Large intestine (tissue), 3 donors: Measurements from ENCODE around the gene LAMA1. TPM values are rescaled to one million over a fixed set of nuclear protein-coding genes. Genes with fewer than 3 reads are reported as not detected.
"Not testable (repeated sequence)": the region's sequence is repeated elsewhere in the genome, so short reads cannot be mapped to it uniquely, and the experiment has no call there.

Source experiments
- DNase-seq, 2 donors: peaks; one replicate each; pipeline versions ENCODE4 v3.0.0 to v3.0.0-alpha.2; 2013
- H3K27ac ChIP-seq: one replicate; pipeline ENCODE4 v1.5.1; 2013; ENCODE audit warnings: low read length
- H3K27me3 ChIP-seq: 2 replicates; pipeline ENCODE4 v1.6.1; 2013; ENCODE audit warnings: low read length; ENCODE audit not compliant: control insufficient read depth, insufficient read depth
- H3K36me3 ChIP-seq: 2 replicates; pipeline ENCODE4 v1.6.1; 2013; ENCODE audit warnings: low read length; ENCODE audit not compliant: control insufficient read depth, insufficient read depth
- H3K4me1 ChIP-seq: one replicate; pipeline ENCODE4 v1.6.1; 2013; ENCODE audit warnings: low read length; ENCODE audit not compliant: control insufficient read depth, insufficient read depth
- H3K4me3 ChIP-seq: one replicate; pipeline ENCODE4 v1.5.1; 2013; ENCODE audit warnings: low read length
- H3K9me3 ChIP-seq: one replicate; pipeline ENCODE4 v1.6.1; 2013; ENCODE audit warnings: mild to moderate bottlenecking, low read depth, low read length, moderate library complexity; ENCODE audit not compliant: control insufficient read depth
- WGBS: methylation state at CpG from one replicate; pipeline ENCODE4 v1.1.5; 2013; ENCODE audit warnings: low lambda C conversion rate; ENCODE audit not compliant: insufficient coverage; 5-methylcytosine and 5-hydroxymethylcytosine counted together
- polyA plus RNA-seq: library from polyadenylated mRNA; unstranded; fragments of 120-200 nt; gene quantifications from one replicate; pipeline ENCODE4 v1.2.1, GENCODE V29; 2013

LAMA1 gene
- polyA plus RNA-seq, 1 donor: 2.3 TPM

DNA sequence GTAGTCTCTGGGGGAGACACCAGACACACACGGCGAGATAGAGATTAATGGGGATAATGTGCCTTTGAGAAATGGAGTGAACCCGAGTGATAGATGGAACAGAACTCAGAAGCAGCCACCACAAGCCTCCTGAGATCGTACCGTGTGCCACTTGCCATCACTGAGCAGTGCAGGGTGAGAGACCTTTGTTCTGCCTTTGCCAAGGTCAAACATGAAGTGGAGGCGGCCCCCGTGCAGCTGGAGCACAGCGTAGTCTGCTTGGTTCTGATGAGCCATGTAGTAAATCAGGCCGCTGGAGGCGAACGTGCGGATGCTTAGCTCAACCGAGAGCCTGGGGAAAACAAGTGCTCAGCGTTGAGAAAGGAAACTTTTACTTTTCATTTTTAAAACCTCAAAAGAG lies 167.0 kb downstream of the LAMA1 start:
- Histone ChIP-seq H3K4me3 (no peak overlapping the region), H3K4me1 (peaks cover 37% of the 10 kb centered on the region), H3K27ac (peak overlapping the region; percentile 55), H3K36me3 (no peaks in the 10 kb centered on the region), H3K27me3 (no peaks in the 10 kb centered on the region), H3K9me3 (no peaks in the 10 kb centered on the region)
- no CpG with 5 or more reads among the region's 14 CpGs for WGBS
- peak in 1 of 2 donors; percentile 32 for DNase-seq

DNA sequence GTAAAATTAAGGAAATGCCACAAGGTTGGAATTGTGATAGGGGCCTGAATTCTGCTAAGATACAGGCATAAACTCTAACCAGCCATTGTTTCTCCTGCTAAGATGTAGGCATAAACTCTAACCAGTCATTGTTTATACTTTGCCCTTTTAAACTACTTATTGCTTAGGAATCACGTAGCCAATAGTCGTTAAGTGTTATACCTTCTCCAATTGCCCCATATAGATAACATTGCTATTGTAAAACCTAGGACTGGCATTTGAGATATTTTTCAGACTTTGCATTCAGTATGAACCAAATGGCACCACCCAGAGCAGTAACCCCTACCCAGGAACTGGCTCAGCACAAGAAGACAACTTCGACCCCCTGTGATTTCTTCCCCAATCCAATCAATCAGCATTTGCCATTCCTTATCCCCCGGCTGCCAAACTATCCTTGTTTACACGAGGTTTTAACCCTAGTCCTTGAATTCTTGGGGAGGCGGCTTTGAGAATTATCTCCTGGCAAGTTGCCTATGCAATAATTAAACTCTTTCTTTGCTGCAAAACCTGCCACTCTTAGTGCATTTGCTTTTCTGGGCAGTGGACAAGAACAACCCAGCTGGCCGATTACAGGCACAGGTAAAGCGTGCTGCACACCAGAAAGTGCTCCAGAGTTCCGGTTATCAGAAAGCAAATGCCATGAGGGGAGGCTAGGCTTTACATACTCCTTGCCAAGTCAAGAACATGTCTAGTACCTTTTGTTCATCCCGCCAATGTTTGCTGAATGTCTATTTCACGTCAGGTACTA lies 167.6 kb downstream of the LAMA1 start:
- no peaks in the 10 kb centered on the region for H3K36me3 ChIP-seq
- peak overlapping the region; percentile 55 for H3K27ac ChIP-seq
- no peaks in the 10 kb centered on the region for H3K9me3 ChIP-seq
- H3K4me1 ChIP-seq: peaks cover 37% of the 10 kb centered on the region
- no CpG with 5 or more reads among the region's 11 CpGs for WGBS
- H3K27me3 ChIP-seq: no peaks in the 10 kb centered on the region
- H3K4me3 ChIP-seq: no peak overlapping the region
- peak; percentile 23 to 77 for DNase-seq

DNA sequence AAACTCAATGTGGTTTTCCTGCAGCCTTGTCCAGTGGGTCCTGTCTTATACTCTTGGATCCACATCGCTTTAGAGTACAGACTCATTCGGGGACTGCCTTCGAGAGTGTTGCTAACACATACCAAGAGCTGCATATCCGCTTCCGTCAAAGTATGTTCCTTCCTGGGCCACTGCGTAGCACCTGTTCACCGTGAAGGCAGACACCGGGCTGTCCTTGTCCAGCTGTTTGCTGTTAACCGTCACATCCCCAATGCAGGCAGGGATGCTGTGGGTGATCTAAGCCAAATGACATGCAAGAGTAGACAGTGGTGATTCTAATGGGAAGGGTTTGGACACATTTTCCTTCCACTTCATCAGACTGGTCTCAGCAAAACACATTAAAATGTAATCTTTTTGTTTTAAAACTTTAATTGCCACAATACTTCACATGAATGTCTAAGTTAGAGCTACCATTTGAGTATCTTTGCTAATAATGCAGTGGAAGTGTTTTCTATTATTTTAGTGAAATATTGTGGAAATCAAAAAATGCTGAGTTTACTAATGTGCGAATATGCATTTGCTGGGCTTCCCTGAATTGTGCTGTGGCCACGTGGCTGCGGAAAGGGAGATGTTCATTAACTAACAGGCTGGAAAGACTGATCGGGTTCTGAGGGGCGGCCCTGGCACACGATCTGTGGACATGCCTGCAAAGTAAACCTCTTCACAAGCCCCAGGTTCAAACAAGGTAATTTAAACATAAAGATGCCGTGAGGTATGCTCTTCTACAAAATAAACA lies 169.1 kb downstream of the LAMA1 start:
- H3K4me1 ChIP-seq: peaks cover 37% of the 10 kb centered on the region
- WGBS: 100% methylated on average over 1 of the region's 16 CpGs
- no peak overlapping the region for H3K4me3 ChIP-seq
- peak overlapping the region; percentile 30 for H3K27ac ChIP-seq
- H3K27me3 ChIP-seq: no peaks in the 10 kb centered on the region
- H3K36me3 ChIP-seq: no peaks in the 10 kb centered on the region
- H3K9me3 ChIP-seq: no peaks in the 10 kb centered on the region
- peak in 1 of 2 donors; percentile 14 for DNase-seq

DNA sequence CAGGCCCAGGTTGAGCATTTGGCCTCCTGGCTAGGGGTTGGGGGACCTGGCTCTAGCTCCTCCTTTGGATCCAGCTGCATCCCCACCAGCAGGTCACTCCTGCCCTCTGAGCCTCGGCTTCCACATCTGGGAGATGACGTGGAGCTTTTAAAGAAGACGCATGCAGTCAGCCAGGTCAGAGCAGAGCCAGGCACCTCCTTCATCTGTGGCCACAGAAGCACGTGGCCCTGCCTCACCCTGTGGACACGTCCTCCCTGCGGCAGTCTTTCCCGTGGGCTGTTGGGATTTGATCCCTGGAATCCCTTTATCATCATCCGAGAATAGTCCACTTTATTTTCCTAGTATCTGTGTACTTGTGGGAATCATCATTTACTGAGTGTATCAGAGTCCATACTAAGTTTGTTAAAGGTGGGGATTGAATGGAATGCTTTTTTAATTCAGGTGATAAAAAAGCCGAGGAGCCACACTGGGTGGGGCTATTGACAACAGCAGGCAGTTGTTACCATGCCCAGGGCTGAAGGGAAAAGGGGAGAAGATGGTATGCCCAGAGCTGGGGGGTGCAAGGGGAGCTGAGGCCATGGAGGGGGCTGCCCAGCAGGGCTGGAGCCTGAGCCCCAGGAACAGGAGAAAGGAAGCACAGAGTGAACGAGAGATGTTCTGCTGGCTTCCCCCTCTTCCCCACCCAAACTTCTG lies 170.1 kb downstream of the LAMA1 start:
- Histone ChIP-seq H3K4me3 (no peak overlapping the region), H3K27ac (peak overlapping the region; percentile 30), H3K9me3 (no peaks in the 10 kb centered on the region), H3K4me1 (peaks cover 37% of the 10 kb centered on the region), H3K27me3 (no peaks in the 10 kb centered on the region), H3K36me3 (no peaks in the 10 kb centered on the region)
- peak; percentile 54 to 76 for DNase-seq
- WGBS: 20% methylated on average over 1 of the region's 10 CpGs

DNA sequence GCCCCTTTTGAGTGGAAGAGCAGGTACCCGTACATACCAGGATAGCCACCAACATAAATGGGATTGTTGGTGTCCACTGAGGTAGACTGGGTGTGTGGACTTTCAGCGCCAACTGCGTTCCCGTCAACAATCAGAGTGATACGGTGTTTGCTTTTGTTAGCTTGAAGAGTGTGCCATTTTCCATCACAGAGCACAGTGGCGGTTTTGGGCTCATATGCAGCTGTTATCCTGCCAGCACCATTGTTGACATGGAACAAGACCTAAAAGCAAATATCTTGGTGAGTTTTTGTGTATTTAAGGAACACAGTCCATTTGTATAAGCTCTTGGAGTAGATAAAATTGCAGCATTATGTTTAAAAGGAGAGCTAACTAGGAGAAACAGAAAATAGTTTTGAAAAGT lies 174.5 kb downstream of the LAMA1 start:
- Histone ChIP-seq H3K27me3 (no peaks in the 10 kb centered on the region), H3K4me3 (no peak overlapping the region), H3K36me3 (no peaks in the 10 kb centered on the region), H3K9me3 (no peaks in the 10 kb centered on the region), H3K4me1 (peaks cover 13% of the 10 kb centered on the region), H3K27ac (no peak overlapping the region)
- no CpG with 5 or more reads among the region's 6 CpGs for WGBS
- DNase-seq: no peak

DNA sequence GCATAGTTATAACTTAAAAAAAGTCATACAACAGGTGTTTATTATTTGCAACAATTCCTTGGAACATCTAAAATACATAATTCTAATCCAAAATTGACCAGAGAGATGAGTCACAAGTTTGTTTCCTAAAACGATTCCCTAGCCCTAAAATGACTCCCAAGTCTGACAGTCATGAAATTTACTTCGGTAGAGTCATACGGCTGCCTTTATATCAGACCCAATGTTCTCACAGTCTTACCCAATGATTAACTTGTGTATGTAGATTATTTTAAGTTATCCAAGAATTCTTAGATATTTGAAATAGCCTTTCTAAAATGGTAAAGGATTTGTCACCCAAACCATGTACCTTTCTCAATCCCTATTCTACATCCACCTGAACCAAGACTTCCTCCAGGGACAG lies 174.9 kb downstream of the LAMA1 start:
- no peaks in the 10 kb centered on the region for H3K27me3 ChIP-seq
- peaks cover 9% of the 10 kb centered on the region for H3K4me1 ChIP-seq
- H3K27ac ChIP-seq: no peak overlapping the region
- DNase-seq: no peak
- 83% methylated on average over 1 of the region's 3 CpGs for WGBS
- H3K36me3 ChIP-seq: no peaks in the 10 kb centered on the region
- H3K4me3 ChIP-seq: no peak overlapping the region
- no peaks in the 10 kb centered on the region for H3K9me3 ChIP-seq

DNA sequence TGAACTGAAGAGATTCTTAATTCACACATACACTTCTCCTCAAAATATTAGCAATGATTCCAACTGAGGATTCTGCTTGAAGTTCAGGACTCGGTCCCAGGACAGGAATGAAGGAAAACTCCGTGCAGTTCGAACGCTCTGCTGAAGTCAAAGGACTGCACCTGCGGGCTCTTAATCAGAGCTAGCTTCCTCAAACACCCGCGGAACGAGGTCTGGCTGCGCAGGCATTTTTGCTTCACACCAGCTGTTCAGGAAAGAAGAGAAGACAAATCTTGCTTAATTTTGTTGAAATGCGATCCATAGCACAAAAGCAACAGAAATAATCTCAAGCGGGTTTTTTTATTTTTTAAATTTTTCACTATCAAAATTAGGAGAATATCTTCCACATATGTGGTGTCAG lies 175.6 kb downstream of the LAMA1 start:
- WGBS: 100% methylated on average over 2 of the region's 11 CpGs
- DNase-seq: no peak
- H3K36me3 ChIP-seq: no peaks in the 10 kb centered on the region
- no peak overlapping the region for H3K4me3 ChIP-seq
- no peaks in the 10 kb centered on the region for H3K27me3 ChIP-seq
- no peak overlapping the region for H3K27ac ChIP-seq
- peaks cover 1% of the 10 kb centered on the region for H3K4me1 ChIP-seq
- no peaks in the 10 kb centered on the region for H3K9me3 ChIP-seq

DNA sequence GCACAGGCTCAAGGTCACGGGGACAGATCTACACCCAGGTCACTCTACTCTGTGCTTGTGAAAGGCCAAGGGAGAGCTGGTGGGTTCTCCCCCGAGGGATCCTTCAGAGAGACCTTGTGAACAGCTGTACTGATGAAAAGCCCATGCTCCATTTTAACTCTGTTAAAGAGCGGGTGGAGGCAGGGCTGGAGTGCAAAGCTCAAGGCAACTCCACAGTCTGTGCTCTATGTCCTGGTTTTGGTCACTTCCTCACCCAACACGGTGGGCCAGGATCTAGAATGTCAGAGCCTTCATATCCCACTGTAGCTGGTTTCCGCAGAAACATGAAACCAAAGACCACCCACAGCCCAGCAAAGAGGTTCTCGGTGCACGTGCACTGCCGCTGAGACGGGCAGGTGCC lies 177.1 kb downstream of the LAMA1 start:
- DNase-seq: no peak
- Histone ChIP-seq H3K27me3 (no peaks in the 10 kb centered on the region), H3K4me1 (no peaks in the 10 kb centered on the region), H3K27ac (no peak overlapping the region), H3K36me3 (no peaks in the 10 kb centered on the region), H3K4me3 (no peak overlapping the region), H3K9me3 (no peaks in the 10 kb centered on the region)
- no CpG with 5 or more reads among the region's 9 CpGs for WGBS

DNA sequence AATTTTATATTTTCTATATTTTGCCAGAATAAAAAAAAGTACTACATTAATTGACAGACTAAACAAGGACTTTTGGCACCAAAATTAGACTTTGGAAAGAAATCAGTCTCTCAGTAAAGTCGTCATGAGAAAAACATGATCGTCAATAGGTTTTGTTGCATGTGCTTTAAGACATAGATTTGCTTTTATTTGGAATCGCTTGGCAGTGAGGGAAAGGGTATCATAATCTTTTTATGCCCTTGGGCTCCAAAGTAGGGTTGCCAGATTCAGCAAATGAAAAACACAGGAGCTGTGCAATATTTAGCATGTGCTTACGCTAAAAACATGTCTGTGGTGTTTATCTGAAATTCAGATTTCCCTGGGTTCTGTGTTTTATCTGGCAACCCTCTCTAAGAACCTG lies 177.6 kb downstream of the LAMA1 start:
- WGBS: 92% methylated on average over 2 of the region's 4 CpGs
- no peaks in the 10 kb centered on the region for H3K36me3 ChIP-seq
- no peak overlapping the region for H3K27ac ChIP-seq
- no peak for DNase-seq
- H3K27me3 ChIP-seq: no peaks in the 10 kb centered on the region
- H3K9me3 ChIP-seq: no peaks in the 10 kb centered on the region
- H3K4me1 ChIP-seq: no peaks in the 10 kb centered on the region
- no peak overlapping the region for H3K4me3 ChIP-seq

DNA sequence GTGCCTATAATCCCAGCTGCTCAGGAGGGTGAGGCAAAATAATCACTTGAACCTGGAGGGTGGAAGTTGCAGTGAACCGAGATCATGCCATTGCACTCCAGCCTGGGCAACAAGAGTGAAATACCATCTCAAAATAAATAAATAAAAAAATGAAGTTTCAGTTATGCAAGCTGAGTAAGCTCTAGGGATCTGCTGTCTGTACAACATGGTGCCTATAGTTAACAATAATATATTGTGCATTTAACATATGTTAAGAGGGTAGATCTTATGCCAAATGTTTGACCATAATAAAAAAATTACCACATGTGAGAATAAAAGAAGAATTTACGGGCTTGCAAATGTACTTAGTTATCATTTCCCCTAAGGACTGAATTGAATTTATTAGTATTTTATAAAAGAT lies 179.2 kb downstream of the LAMA1 start:
- not testable (repeated sequence) for H3K36me3 ChIP-seq, H3K27ac ChIP-seq, DNase-seq, H3K4me3 ChIP-seq, H3K27me3 ChIP-seq, H3K9me3 ChIP-seq, H3K4me1 ChIP-seq
- 100% methylated on average over 1 of the region's 2 CpGs for WGBS
